Caco-2 (cell line): ENCODE data around the gene KRTAP10-2. TPM values are rescaled to one million over a fixed set of nuclear protein-coding genes. Genes with fewer than 3 reads are reported as not detected.
"Not testable (repeated sequence)": the region's sequence is repeated elsewhere in the genome, so short reads cannot be mapped to it uniquely, and the experiment has no call there.

ENCODE experiments used
- BruUV-seq: library from RNA; stranded (reverse); fragments of 400-500 nt; replicated peaks from 2 replicates; lab custom pipeline; 2021; lab: Mats Ljungman, UMichigan
- CTCF ChIA-PET: fragments of 300-600 bp; sonication (Branson Sonifier 250); formaldehyde crosslinking; loops from one replicate; lab custom pipeline; 2022; ENCODE audit warnings: antibody characterized with exemption; lab: Charles Lee
- POLR2A ChIA-PET: fragments of 300-600 bp; sonication (Branson Sonifier 250); formaldehyde crosslinking; loops from one replicate; lab custom pipeline; 2022; ENCODE audit warnings: antibody characterized with exemption; lab: Charles Lee
- DNase-seq, 2 experiments: peaks; one replicate each; pipeline versions ENCODE4 v3.0.0 to v3.0.0-alpha.2; 2020 to 2022
- H3K27me3 ChIP-seq: replicated peaks from 2 replicates; pipeline ENCODE4 v1.6.0; 2011; ENCODE audit warnings: low read length; ENCODE audit not compliant: control insufficient read depth, insufficient read depth
- H3K36me3 ChIP-seq: 2 replicates; pipeline ENCODE4 v1.5.1; 2011; ENCODE audit warnings: low read length; ENCODE audit not compliant: control insufficient read depth, insufficient read depth
- H3K4me1 ChIP-seq: fragments of 250-450 bp; sonication (Bioruptor Pico); 2 replicates; pipeline ENCODE4 v1.5.1; 2020; ENCODE audit warnings: mild to moderate bottlenecking
- H3K4me3 ChIP-seq: 2 replicates; pipeline ENCODE4 v1.5.1; 2011; ENCODE audit warnings: low read depth, mild to moderate bottlenecking, control low read depth, low read length
- H3K9me3 ChIP-seq: fragments of 250-450 bp; sonication (Bioruptor Pico); 2 replicates; pipeline ENCODE4 v1.5.1; 2020; ENCODE audit warnings: mild to moderate bottlenecking, moderate library complexity
- H3K27ac Mint-ChIP-seq: one replicate; pipeline ENCODE4 v1.8.0; 2022; ENCODE audit warnings: mixed read lengths; ENCODE audit not compliant: unreplicated experiment
- H3K27me3 Mint-ChIP-seq: one replicate; pipeline ENCODE4 v1.8.0; 2022; ENCODE audit warnings: mixed read lengths; ENCODE audit not compliant: insufficient read depth, unreplicated experiment
- H3K36me3 Mint-ChIP-seq: one replicate; pipeline ENCODE4 v1.8.0; 2022; ENCODE audit warnings: mild to moderate bottlenecking, mixed read lengths; ENCODE audit not compliant: insufficient read depth, unreplicated experiment
- H3K4me1 Mint-ChIP-seq: one replicate; pipeline ENCODE4 v1.8.0; 2022; ENCODE audit warnings: low read depth, mixed read lengths; ENCODE audit not compliant: unreplicated experiment
- H3K4me3 Mint-ChIP-seq: one replicate; pipeline ENCODE4 v1.8.0; 2022; ENCODE audit warnings: mild to moderate bottlenecking, moderate library complexity, mixed read lengths; ENCODE audit not compliant: unreplicated experiment
- H3K9me3 Mint-ChIP-seq: one replicate; pipeline ENCODE4 v1.8.0; 2022; ENCODE audit warnings: mixed read lengths; ENCODE audit not compliant: unreplicated experiment
- intact Hi-C: fragments of 100-400 bp; cut with micrococcal nuclease; formaldehyde crosslinking; loops from one replicate; pipeline ENCODE4 v1.10.0; 2022; ENCODE audit not compliant: unreplicated experiment
- total RNA-seq: library from RNA; stranded (reverse); gene quantifications from 2 replicates; pipeline ENCODE4 v1.2.3, GENCODE V29; 2022
- TF ChIP-seq, protein P1 (sequence below), 2 experiments: fragments of 200-600 bp in 1 of 2; IDR thresholded peaks; 1 replicate in 1 of 2; 2 replicates in 1 of 2; pipeline versions ENCODE4 v1.5.1 to v1.8.0; 2011 to 2022; ENCODE audit warnings: antibody characterized with exemption in 1 of 2, control low read depth in 1 of 2, inconsistent platforms in 1 of 2, low read depth in 1 of 2, low read length in 1 of 2, mild to moderate bottlenecking in 1 of 2, moderate library complexity in 1 of 2; ENCODE audit not compliant: insufficient read depth in 1 of 2, severe bottlenecking in 1 of 2, unreplicated experiment in 1 of 2

Gene KRTAP10-2
- total RNA-seq, 1 experiment from 2014 or later = not detected

DNA sequence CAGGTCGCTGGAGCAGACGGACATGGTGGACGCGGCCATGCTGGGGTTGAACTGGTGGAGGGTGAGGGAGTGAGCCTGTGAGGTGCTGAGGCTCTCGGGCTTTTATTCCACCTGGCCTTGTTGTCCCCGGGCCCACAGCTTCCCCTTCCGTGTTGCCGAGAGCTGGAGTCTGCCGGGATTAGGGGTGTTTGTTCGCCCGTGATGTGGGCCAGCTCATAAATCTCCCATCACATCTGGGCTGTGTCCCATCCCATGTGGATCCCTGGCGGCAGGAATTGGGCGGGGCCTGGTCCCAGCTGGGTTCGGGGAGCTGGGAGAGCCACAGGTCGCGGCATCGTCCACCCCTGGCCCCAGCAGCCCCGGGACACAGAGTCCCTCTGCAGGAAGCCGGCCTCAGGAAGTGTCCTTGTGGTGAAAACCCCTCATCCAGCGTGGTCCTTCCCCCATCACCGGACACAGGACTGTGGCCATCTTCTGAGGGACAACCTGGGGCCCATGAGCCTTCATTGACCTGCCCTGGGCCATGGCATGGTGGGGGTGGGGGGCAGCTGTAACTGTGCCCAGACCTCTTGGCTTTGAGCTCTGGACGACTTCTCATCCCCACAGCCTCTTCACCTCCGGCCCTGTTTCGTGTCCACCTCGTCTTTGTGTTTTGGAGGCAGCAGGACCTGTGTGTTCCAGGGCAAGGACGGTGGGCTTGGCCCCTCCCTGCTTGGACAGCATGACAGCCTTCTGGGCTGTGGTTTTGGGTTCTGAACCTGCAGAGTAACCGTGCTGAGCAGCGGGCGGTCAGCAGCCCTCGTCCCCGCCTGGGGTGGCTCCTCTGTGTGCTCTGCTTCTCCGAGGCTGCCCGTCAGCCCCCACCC is 41.4 kb upstream of the KRTAP10-2 start, which contains the start of gene KRTAP10-6:
Gene KRTAP10-6, minus strand, starts transcription at position 60 of the 866 bp plus-strand sequence. Its CDS starts 21 bp downstream, at position 39.
- Histone ChIP-seq H3K4me1 (no peaks in the 10 kb centered on the region), H3K36me3 (no peaks in the 10 kb centered on the region), H3K27me3 (no peaks in the 10 kb centered on the region), H3K9me3 (no peaks in the 10 kb centered on the region), H3K4me3 (no peak within 1 kb of the TSS)
- no peak for DNase-seq
- BruUV-seq = no TSS peak
- ChIA-PET POLR2A (no interaction called here), CTCF (no interaction called here)
- TF ChIP-seq, protein P1, sequence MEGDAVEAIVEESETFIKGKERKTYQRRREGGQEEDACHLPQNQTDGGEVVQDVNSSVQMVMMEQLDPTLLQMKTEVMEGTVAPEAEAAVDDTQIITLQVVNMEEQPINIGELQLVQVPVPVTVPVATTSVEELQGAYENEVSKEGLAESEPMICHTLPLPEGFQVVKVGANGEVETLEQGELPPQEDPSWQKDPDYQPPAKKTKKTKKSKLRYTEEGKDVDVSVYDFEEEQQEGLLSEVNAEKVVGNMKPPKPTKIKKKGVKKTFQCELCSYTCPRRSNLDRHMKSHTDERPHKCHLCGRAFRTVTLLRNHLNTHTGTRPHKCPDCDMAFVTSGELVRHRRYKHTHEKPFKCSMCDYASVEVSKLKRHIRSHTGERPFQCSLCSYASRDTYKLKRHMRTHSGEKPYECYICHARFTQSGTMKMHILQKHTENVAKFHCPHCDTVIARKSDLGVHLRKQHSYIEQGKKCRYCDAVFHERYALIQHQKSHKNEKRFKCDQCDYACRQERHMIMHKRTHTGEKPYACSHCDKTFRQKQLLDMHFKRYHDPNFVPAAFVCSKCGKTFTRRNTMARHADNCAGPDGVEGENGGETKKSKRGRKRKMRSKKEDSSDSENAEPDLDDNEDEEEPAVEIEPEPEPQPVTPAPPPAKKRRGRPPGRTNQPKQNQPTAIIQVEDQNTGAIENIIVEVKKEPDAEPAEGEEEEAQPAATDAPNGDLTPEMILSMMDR (IDR thresholded peaks at IDR 0.05; ENCODE audit: insufficient read depth in 1 of 2, low read depth in 1 of 2, low read length in 1 of 2, severe bottlenecking in 1 of 2, unreplicated experiment in 1 of 2) = no peak
- peaks cover 3% of the 10 kb centered on the region for H3K9me3 Mint-ChIP-seq
- H3K4me1 Mint-ChIP-seq = peaks cover 1% of the 10 kb centered on the region
- no peaks in the 10 kb centered on the region for H3K36me3 Mint-ChIP-seq
- no peak within 1 kb of the TSS for H3K4me3 Mint-ChIP-seq
- H3K27ac Mint-ChIP-seq = no peak within 1 kb of the TSS
- intact Hi-C loops = no loop called here
- H3K27me3 Mint-ChIP-seq = no peaks in the 10 kb centered on the region

DNA sequence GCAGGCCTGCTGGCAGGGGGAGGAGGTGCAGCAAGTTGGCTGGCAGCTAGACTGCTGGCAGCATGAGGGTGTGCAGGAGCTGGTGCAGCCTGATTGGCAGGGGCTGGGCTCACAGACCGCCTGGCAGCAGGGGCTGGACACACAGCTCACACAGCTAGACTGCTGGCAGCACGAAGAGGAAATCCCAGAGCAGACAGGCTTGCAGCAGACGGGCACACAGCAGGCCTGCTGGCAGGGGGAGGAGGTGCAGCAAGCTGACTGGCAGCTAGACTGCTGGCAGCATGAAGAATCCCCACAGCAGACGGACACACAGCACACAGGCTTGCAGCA is 40.5 kb upstream of the KRTAP10-2 start:
- H3K27me3 Mint-ChIP-seq = not testable (repeated sequence)

DNA sequence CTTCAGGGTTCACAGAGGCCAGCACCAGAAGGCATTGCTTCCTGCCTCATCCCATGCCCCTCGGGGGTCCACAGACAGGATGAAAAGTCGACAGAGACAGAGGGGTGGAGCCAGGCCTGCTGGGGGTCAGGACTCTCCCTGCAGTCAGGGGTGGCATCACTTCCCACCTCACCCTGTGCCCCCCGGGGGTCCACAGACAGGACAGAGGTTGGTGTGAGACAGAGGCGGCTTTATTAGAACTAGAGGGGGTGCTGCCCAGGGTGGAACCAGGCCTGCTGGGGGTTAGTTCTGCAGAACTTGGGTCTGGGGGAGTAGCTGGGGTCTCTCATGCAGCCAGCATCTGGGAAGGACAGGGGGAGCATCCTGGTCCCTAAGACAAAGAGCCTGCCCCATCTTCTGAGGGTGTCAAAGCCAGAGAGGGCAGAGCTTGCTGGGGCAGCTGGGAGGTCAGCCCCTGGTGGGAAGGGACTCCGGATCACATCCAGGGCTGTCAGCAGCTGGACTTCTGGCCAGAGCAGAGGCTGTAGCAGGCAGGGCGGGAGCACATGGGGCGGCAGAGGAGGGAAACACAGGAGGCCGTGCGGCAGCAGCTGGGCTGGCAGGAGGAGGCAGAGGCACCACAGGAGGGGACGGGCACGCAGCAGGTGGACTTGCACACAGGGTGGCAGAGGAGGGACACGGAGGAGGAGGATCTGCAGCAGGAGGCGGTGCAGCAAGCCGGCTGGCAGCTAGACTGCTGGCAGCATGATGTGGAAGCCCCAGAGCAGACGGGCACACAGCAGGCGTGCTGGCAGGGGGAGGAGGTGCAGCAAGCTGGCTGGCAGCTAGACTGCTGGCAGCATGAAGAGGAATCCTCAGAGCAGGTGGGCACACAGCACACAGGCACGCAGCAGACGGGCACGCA is 39.8 kb upstream of the KRTAP10-2 start:
- H3K9me3 Mint-ChIP-seq, DNase-seq, H3K9me3 ChIP-seq, BruUV-seq, H3K4me1 ChIP-seq, H3K4me3 Mint-ChIP-seq, POLR2A ChIA-PET, H3K36me3 Mint-ChIP-seq, intact Hi-C loops, H3K4me3 ChIP-seq, H3K36me3 ChIP-seq, H3K27me3 ChIP-seq, H3K4me1 Mint-ChIP-seq, H3K27ac Mint-ChIP-seq, H3K27me3 Mint-ChIP-seq: not testable (repeated sequence)
- CTCF ChIA-PET = interaction anchor here (0.6 kb wide), 1 partner anchor 111 kb away, joined by 3 read pairs; no protein-coding TSS in a partner anchor

More for the DNA sequence above, 40.5 kb upstream of the KRTAP10-2 start:
- intact Hi-C loops, H3K4me3 Mint-ChIP-seq, H3K4me3 ChIP-seq, H3K36me3 Mint-ChIP-seq, H3K27me3 ChIP-seq, H3K9me3 Mint-ChIP-seq, BruUV-seq, H3K4me1 Mint-ChIP-seq, H3K36me3 ChIP-seq, H3K4me1 ChIP-seq, DNase-seq, POLR2A ChIA-PET, H3K9me3 ChIP-seq, H3K27ac Mint-ChIP-seq: not testable (repeated sequence)
- CTCF ChIA-PET = interaction anchor here (0.6 kb wide), 1 partner anchor 110 kb away, joined by 3 read pairs; no protein-coding TSS in a partner anchor
